ENCODE results near the gene ENAH.

The ENAH gene

DNA sequence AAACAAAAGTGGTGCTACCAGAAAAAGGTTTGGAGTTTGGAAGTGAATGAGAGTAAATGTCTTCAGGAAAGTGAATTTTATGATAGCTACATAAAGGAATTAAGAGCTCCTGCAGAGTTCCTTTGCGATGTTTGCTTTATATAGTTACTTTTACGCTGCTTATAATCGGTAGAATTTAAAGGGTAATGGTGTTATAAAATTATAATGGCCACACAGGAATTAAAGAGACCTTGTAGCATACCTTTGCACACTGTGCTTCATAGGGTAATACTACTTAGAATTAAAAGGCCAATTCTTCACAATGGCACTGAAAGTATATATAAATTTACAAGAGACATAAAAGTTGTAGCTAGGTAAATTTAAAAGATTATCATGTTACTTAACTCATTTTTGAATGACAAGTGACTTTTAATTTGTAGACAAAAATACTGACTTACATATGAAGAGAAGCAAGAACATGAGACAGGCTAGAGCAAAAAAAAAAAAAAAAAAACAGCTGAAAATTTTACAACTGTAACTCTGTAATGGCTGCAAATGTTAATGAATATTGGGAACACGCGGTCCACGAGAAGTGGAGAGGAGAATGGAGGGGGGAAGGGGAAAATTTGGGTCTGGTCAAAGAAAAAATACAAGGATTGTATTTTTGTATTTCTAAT lies 159.2 kb downstream of the ENAH start:
- Histone ChIP-seq H2AFZ (ENCODE audit: low read length) (no peak overlapping the region), H3K36me3 (ENCODE audit: insufficient read depth, low read length) (no peaks in the 10 kb centered on the region), H4K20me1 (ENCODE audit: insufficient read depth, low read length) (no peaks in the 10 kb centered on the region), H3F3A (ENCODE audit: insufficient read depth, low read length) (no peaks in the 10 kb centered on the region), H3K9ac (ENCODE audit: low read length) (no peak overlapping the region), H3K4me2 (ENCODE audit: low read length) (no peak overlapping the region), H3K9me3 (ENCODE audit: low read length) (no peaks in the 10 kb centered on the region), H3K27me3 (ENCODE audit: insufficient read depth, low read length) (no peaks in the 10 kb centered on the region), H3K4me3 (ENCODE audit: low read depth, low read length, poor library complexity, severe bottlenecking) (no peak overlapping the region), H3K9me2 (ENCODE audit: low read depth, low read length) (no peaks in the 10 kb centered on the region), H3K27ac (ENCODE audit: low read depth, low read length, poor library complexity, severe bottlenecking) (no peak overlapping the region), H3K4me1 (ENCODE audit: insufficient read depth, low read length, severe bottlenecking) (no peaks in the 10 kb centered on the region), H3K79me2 (ENCODE audit: insufficient read depth, low read length) (no peaks in the 10 kb centered on the region)
- no peak for TF ChIP-seq EZH2 (IDR thresholded peaks at IDR 0.05; ENCODE audit: borderline replicate concordance, low read length)
- TF ChIP-seq, protein P1, sequence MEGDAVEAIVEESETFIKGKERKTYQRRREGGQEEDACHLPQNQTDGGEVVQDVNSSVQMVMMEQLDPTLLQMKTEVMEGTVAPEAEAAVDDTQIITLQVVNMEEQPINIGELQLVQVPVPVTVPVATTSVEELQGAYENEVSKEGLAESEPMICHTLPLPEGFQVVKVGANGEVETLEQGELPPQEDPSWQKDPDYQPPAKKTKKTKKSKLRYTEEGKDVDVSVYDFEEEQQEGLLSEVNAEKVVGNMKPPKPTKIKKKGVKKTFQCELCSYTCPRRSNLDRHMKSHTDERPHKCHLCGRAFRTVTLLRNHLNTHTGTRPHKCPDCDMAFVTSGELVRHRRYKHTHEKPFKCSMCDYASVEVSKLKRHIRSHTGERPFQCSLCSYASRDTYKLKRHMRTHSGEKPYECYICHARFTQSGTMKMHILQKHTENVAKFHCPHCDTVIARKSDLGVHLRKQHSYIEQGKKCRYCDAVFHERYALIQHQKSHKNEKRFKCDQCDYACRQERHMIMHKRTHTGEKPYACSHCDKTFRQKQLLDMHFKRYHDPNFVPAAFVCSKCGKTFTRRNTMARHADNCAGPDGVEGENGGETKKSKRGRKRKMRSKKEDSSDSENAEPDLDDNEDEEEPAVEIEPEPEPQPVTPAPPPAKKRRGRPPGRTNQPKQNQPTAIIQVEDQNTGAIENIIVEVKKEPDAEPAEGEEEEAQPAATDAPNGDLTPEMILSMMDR (IDR thresholded peaks at IDR 0.05; ENCODE audit: low read length) = no peak

DNA sequence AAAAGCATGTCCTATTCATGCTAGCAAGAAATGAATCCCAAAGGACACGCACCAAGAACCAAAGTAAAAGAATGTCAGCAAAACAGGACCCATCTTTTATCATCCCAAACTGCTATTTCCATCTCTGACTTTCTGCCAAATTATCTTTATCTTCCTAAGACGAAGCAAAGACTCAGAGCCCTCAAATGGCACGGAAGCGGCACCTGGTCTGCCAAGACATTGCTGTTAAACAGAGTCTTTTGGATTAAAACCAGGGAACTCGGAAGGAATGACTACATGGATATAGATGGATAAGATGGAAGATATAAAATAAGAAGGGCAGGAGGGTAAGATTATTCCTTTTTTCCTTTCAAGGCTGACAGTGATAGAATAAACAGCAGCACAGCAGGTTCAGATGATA lies 164.2 kb downstream of the ENAH start:
- H3K27me3 ChIP-seq (ENCODE audit: insufficient read depth, low read length) = no peaks in the 10 kb centered on the region
- no peak overlapping the region for H3K27ac ChIP-seq (ENCODE audit: low read depth, low read length, poor library complexity, severe bottlenecking)
- H3K36me3 ChIP-seq (ENCODE audit: insufficient read depth, low read length) = no peaks in the 10 kb centered on the region
- no peaks in the 10 kb centered on the region for H3K4me1 ChIP-seq (ENCODE audit: insufficient read depth, low read length, severe bottlenecking)
- H4K20me1 ChIP-seq (ENCODE audit: insufficient read depth, low read length) = no peaks in the 10 kb centered on the region
- H2AFZ ChIP-seq (ENCODE audit: low read length) = no peak overlapping the region
- H3F3A ChIP-seq (ENCODE audit: insufficient read depth, low read length) = no peaks in the 10 kb centered on the region
- no peaks in the 10 kb centered on the region for H3K9me2 ChIP-seq (ENCODE audit: low read depth, low read length)
- H3K9ac ChIP-seq (ENCODE audit: low read length) = no peak overlapping the region
- H3K4me3 ChIP-seq (ENCODE audit: low read depth, low read length, poor library complexity, severe bottlenecking) = no peak overlapping the region
- H3K9me3 ChIP-seq (ENCODE audit: low read length) = no peaks in the 10 kb centered on the region
- no peak overlapping the region for H3K4me2 ChIP-seq (ENCODE audit: low read length)
- TF ChIP-seq EZH2 (IDR thresholded peaks at IDR 0.05; ENCODE audit: borderline replicate concordance, low read length) = no peak
- TF ChIP-seq, protein P1 (IDR thresholded peaks at IDR 0.05; ENCODE audit: low read length) = no peak
- no peaks in the 10 kb centered on the region for H3K79me2 ChIP-seq (ENCODE audit: insufficient read depth, low read length)

DNA sequence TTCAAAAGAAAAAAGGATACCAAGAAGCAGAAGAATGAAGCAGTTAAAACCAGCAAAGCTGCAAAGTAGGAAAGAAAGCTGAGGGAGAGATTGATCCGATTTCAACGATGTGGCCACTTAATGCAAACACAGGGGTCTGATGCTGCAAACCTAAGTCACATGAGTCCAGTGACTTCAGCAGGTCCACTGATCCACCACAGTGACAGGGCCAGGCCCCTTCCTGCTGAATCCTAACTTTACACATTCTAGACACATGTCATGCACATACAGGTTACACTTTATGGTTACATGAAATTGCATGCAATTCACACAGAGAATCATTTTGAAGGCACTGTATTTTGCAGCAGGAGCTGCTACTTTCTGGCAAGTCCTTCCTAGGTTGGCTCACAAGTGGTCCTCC lies 166.1 kb downstream of the ENAH start:
- Histone ChIP-seq H3K79me2 (ENCODE audit: insufficient read depth, low read length) (no peaks in the 10 kb centered on the region), H3K9ac (ENCODE audit: low read length) (no peak overlapping the region), H3K4me3 (ENCODE audit: low read depth, low read length, poor library complexity, severe bottlenecking) (no peak overlapping the region), H3K4me1 (ENCODE audit: insufficient read depth, low read length, severe bottlenecking) (no peaks in the 10 kb centered on the region), H3K36me3 (ENCODE audit: insufficient read depth, low read length) (no peaks in the 10 kb centered on the region), H4K20me1 (ENCODE audit: insufficient read depth, low read length) (no peaks in the 10 kb centered on the region), H3K9me3 (ENCODE audit: low read length) (no peaks in the 10 kb centered on the region), H3K4me2 (ENCODE audit: low read length) (no peak overlapping the region), H3K27ac (ENCODE audit: low read depth, low read length, poor library complexity, severe bottlenecking) (no peak overlapping the region), H3F3A (ENCODE audit: insufficient read depth, low read length) (no peaks in the 10 kb centered on the region), H2AFZ (ENCODE audit: low read length) (no peak overlapping the region), H3K27me3 (ENCODE audit: insufficient read depth, low read length) (no peaks in the 10 kb centered on the region), H3K9me2 (ENCODE audit: low read depth, low read length) (no peaks in the 10 kb centered on the region)
- TF ChIP-seq, protein P1 (IDR thresholded peaks at IDR 0.05; ENCODE audit: low read length) = no peak
- no peak for TF ChIP-seq EZH2 (IDR thresholded peaks at IDR 0.05; ENCODE audit: borderline replicate concordance, low read length)
